GM19438 (cell line): ENCODE measurements around the gene PDIK1L.

Experiments used
- ATAC-seq: cut with Tn5 transposase; IDR thresholded peaks from one replicate; pipeline ENCODE4 v1.9.1; 2021; ENCODE audit warnings: low read depth; ENCODE audit not compliant: unreplicated experiment

Gene PDIK1L

DNA sequence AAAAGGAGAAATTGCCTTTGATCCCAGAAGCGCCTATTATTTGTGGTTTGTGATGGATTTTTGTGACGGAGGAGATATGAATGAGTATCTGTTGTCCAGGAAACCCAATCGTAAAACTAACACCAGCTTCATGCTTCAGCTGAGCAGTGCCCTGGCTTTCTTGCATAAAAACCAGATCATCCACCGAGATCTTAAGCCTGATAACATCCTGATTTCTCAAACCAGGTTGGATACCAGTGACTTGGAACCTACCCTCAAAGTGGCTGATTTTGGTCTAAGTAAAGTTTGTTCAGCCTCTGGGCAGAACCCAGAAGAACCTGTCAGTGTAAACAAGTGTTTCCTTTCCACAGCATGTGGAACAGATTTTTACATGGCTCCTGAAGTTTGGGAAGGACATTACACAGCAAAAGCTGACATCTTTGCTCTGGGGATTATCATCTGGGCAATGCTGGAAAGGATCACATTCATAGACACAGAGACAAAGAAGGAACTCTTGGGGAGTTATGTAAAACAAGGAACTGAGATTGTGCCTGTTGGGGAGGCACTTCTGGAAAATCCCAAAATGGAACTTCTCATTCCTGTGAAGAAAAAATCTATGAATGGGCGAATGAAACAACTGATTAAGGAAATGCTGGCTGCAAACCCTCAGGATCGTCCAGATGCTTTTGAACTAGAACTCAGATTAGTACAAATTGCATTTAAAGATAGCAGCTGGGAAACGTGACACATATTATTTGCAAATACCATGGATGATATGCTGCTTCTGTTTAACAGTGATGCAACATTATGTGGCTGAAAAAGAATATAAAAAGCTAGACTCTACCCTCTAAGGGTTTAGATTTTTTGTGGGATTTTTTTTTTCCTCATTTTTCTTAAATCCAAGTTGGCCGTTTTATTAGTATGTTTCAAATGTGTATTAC is 10.5 kb downstream of the PDIK1L start:
- ATAC-seq: no peak

DNA sequence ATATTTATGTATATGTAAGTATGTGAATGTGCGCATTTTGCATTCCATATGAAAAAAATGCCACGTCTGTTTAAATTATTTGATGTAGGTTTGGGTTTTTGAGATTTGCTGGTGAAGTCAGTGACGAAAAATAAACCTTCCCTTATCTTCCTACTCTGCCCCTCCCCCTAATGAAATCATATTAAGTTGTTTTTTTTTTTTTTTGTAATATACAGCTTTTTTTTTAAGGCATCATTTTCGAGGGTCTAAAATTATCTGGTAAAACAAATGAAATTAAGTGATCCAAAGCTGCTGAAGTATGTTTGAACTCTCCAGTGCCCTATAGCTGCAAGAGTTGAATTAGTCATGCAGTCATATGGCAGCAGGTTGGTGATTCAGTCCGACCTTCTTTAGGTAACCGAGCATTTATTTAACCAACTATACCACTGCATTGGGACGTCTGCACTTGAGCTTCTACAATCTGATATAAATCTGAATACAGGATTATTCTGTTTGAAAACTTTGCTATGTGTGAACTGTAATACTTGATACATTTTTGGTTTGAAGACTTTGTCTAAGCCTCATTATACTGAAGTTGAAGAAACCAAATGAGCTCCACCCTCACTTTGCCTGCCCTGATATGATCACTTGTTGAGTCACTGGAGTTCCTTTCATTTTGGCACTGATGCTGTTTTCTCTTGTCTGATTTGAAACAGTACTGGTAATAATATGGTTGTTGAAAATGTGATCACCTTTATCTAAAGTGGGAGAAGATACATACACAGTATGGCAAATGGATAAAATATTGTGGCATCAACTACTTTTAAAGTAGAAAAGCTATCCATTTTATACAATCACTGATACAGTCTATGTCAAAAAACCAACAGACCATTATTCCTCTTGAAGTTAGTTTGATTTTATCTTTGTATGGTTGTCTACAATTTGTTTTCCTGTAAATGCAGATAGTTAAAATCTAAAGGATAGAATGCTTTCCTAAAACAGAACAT is 11.7 kb downstream of the PDIK1L start:
- ATAC-seq: no peak

DNA sequence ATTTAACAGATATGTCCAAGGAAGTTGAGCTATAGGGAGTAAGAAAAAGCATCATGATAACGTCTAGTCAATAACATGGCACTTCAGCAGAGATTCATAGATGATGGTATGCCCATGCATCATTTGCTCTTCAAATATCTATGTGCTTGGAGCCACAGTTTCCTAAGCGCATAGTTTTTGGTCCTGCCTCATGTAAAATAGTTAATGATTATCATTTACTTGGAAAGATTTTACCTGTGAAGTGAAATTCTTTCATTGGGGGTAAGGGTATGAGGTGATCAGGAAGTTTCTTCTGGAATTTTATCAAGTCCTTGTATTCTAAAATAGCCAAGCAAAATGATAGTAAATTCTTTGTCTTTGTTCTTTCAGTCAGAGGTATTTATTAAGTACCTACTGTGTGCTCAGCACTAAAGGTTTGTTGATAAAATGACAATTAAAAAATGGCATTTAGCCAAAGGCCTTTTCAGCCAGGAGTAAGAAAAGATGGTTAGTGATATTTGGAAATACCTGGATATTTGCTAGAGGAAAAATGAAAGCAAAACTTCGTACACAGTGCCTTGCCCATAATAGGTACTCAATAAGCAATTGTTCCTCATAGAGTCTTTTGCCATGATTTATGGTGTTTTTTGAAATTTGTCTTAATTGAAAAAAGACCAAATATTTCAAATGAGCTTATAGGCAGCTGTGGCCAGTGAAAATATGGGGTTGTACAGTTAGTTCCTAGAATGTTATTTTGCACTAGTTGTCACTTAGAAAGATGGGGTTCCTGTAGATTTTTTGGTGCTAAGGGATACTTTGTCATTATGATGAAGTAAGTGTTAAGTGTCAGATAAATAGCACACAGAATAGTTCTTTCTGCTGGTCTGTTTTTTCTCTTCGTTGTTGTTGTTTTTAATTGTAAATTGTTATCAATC is 13.1 kb downstream of the PDIK1L start:
- ATAC-seq: no peak

DNA sequence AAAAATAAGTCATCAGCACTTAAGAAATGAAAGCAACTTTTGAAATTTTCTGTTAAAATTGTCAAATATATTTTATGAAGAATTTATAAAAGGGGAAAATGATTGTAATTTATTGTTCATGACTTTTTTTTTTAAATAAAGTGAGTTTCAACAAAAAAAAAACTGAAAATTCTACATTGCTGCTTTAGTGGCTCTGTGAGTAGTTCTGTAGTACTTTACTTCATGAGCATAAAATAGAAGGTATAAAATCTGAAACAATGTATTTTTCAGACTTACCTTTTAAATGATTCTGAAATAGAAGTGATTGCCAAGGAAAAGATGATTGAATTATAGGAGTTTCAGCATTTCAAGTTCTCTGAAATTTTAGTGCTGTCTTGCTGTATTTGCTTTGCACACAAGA is 13.8 kb downstream of the PDIK1L start:
- no peak for ATAC-seq

DNA sequence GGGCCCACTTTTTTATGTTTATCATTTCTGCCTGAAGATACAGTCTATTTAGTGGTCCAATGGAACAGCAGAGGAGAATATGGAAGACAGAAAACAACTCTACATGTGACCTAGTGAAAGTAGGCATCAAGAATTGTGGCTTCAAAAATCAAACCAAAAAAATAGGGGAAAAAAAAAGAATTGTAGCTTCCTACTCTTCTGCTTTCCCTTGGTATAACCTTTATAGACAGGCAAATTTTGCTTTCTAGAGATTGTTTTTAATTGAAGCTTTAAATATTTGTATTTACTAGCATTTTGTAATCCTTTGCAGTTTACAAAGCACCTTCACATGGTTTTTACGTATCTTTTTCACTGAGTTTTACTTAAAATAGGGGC is 14.3 kb downstream of the PDIK1L start:
- ATAC-seq: no peak

DNA sequence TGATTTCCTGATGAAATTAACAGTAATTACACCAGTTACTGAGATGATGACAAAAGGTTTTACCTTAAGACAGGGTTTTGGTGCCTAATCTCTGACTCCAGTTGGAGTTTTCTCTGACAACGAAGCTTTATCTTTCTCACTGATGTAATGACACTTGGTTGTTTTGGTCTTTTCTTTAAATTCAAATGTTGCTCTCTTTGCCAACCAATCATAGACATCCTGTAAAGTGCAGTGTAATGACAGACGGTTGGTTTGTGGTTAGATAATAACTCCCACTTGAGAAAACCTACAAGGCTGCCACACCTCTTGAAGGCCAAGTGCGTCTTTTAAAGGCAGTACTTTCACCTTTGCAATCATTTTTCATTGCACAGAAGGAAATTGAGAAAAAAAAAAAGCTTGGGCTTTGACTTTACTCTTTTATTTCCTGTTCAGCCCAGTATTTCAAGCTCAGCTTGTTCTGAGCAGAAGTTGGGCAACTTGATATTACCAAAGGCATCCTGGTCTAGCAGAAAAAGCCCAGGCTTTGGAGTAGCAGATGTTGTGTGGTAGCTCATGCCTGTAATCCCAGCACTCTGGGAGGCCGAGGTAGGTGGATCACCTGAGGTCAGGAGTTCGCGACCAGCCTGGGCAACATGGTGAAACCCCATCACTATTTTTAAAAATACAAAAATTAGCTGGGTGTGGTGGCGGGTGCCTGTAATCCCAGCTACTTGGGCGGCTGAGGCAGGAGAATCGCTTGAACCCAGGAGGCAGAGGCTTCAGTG is 14.9 kb downstream of the PDIK1L start:
- no peak for ATAC-seq

DNA sequence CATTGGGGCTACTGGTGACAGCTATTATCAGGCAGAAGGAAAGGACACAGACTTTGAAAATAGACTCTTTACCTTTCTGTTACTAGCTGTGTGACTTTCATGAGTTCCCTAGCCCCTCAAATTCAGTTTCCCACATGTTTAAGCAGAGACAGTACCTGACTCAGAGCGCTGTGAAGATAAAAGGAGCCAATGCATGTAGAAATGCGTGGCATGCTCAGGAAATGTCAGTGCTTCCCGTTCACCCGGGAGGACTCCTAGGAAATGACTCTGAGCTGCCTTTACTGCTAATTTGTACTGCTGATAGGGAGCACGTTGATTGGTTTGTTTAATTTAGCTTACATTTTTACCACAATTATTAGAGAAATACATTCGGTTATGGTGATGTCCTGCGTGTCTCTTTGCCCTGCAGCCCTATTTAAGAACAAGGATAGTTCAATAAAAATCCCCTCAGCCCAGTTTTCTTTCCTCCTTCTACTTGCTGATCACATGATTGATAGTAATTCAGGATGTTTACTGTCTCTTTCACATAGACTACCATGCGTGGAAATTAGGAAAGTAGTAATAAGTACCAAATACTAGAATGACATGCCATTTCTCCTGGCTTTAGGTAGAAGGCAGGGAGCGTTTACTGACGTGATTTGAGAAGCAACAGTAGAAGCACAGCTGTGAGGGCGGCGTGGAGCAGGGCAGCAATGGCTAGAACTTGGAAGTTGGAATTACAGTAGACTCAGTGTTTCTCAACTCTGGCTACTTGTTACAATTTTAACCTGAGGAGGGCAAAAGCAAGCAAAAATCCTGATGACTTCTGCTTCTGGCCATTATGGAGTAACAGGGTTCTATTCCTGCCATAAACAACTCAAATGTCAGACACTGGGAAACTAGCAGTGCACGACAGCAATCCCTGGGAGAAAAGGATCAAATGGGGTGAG is 15.9 kb downstream of the PDIK1L start:
- no peak for ATAC-seq

DNA sequence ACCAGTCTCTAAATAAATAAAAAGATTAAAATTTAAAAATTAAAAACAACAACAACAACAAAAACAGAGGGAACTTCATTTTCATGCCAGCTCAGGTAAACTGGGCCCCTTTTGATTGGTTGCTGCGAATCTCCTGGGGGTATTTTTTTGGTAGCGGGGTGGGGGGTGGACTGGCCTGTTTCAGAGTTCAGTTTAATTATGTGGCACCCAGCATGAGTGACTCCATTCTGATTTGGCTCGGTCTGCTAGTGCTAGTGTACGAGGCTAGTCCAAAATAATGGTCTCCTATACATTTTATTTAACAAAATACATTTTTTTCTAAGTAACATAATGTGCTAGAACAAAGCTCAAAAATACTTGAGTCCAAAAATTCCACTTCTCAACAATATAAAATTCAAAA is 18.2 kb downstream of the PDIK1L start:
- ATAC-seq: no peak

DNA sequence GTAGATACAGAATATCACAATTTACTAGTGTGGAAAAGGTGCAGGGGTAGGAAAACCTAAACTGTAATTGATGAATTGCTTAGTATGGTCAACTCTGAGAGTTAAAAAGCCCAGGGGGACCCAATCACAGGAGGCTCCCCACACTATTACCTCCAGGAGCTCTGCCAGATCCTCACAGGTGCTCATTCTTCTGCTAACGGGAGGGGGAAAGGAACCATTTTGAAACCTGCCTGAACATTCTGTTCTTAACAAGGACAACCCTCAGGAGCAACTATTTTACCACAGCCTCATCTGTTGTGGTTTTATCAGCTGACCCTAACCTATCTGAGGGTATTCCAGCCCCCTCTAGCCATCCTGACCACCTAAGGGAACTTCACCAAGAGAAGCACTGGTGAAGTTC is 19.1 kb downstream of the PDIK1L start:
- no peak for ATAC-seq

DNA sequence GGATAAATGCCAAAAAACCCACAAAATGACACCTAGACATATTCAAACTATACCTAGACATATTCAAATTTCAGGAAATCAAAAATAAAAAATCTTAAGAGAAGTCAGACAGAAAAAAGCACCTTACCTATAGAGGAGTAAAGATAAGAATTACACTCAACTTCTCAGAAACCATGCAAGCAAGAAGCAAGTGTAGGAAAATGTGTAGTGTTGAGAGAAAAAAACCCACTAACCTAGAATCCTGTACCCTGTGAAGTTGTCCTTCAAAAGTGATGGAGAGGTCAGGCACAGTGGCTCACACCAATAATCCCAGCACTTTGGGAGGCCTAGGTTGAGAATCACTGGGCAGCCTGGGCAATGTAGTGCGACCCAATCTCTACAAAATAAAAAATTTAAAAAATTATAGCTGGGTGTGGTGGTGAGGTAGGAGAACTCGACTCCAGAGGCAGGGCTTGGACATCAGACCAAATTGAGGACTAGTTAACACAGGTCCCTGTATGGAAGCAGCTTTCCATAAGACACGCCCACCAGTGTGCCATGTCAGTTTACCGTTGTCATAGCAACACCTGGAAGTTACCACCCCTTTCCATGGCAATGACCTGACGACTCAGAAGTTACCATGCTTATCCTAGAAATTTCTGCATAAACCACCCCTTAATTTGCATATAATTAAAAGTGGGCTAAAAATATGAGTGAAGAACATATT is 20.7 kb downstream of the PDIK1L start:
- no peak for ATAC-seq

DNA sequence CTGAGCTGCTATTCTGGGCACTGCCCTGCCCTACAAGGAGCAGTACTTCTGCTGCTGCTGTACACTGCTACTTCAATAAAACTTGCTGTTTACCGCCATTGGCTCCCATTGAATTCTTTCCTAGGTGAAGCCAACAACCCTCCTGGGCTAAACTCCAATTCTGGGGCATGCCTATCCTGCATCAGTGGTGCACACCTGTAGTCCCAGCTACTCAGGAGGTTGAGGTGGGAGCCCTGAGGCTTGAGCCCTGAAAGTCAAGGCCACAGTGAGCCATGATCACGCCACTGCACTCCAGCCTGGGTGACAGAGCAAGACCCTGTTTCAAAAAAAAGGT is 21.2 kb downstream of the PDIK1L start:
- no peak for ATAC-seq

DNA sequence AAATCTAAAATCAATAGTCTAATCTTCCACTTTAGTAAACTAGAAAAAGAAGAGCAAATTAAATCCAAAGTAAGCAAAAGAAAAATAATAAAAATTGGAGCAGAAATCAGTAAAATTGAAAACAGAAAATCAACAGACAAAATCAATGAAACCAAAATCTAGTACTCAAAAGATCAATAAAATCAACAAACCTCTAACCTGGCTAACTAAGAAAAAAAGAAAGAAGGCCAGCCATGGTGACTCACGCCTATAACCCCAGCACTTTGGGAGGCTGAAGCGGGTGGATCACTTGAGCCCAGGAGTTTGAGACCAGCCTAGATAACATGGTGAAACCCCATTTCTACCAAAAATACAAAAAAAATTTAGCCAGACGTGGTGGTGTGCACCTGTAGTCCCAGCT is 22.8 kb downstream of the PDIK1L start:
- no peak for ATAC-seq

DNA sequence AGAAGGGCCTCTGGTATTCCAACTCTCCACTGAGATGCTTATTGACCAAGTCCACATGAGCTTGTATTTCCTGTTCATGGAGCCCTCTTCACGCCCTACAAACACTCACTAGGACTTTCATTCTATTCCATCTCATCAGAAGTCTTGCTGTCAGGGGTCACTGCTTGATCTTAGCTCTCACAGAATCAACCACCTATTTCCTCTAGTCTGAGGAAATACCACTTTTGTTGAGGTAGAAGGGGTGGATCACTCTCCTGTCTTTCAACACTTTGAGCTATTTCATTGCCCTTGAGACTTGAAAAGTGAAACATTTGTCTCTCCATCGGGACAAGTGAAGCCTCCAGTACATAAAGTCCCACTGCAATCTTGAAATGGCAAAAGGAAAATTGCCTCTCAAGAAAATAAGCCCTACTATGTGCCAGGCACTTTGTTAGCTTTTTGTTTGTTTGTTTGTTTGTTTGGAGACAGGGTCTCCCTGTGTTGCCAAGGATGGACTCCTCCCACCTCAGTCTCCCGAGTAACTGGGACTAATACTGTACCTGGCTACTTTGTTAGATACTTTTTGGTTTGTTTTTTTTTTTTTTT is 27.4 kb downstream of the PDIK1L start:
- ATAC-seq: no peak

DNA sequence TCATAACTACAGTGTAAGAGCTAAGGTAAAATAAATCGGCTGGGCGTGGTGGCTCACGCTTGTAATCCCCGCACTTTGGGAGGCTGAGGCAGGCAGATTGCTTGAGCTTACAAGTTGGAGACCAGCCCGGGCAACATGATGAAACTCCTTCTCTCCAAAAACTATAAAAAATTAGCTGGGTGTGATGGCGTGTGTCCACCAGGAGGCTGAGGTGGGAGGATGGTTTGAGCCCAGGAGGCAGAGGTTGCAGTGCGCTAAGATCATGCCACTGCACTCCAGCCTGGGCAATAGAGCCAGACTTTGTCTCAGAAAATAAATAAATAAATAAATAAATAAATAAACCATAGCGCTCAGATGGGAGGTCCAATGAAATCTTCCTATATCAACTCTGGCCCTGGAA is 30.5 kb downstream of the PDIK1L start:
- no peak for ATAC-seq

DNA sequence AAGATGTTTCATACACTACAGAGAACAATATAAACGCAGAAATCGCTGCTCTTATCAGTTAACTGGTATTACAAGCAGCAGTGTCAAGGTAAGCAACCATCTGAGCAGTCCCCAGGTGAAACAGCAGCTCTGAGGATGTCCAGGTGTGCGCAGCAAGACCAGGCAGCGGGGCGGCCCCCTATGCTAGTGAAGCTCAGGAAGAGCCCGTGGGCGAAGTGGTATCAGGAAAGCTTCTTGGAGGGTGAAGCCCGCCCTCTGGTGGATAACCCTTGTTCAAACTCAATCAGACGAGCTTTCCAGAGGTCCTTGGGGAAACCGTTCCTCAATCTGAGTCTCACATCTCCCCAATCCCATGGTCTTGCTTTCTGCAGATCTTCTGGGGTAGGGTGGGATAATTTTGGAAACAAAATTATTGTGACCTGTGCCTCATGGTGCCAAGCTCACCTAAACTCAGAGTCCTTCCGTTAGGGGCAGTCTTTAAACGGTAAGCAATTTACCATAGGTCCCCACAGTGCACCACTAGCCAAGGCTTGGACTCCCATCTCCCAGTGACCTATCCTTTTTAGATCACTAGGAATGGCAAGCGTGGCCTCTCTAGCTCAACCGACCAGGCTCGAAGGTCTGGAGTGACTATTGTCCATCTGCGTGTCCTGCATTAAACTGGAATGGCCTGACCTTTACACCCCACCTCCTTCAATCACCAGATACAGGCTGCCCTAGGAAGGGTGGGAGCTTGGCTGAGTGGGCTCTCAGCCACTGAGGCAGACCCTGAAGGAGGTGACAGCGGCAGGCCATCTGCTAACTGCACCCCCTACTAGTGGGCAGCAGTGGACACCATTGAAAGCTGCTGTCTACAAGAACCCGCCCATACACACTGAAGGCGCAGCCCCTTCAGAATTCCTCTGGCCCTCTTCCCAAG is 33.7 kb downstream of the PDIK1L start:
- no peak for ATAC-seq

DNA sequence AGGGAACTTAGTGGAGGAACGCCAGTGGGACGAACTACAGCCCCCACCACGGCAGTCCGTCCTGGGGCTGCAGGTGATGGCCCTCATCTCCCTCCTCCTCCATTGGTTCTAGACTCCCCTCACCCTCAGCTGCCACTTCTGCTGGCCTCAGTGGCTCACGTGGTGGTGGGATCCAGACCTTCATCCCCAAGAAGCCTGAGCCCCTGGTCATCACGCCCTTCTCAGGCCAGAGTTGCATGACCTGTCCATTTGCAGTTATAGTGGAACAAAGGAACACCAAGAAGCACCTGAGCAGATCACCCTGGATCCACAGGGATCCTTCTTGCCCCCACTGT is 34.3 kb downstream of the PDIK1L start:
- ATAC-seq: no peak

DNA sequence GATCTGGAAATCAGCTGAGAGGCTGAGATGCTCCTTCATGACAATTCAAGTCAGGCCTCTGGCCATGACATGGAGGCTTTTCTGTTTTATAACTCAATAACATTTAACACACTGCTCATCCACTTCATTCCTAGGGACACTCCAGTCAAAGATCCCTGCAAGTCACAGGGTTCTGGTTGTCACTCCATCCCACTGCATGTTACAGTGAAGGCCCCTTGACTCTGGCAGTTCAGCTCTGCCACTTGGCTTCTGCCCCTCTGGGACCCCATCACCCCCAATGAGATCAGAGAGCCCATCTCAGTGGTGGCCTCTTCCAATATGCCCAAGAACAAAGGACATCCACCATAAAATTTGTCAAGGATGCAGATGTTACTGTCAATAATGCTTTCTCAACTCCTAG is 37.3 kb downstream of the PDIK1L start:
- ATAC-seq: no peak
